HG02610 (cell line): ENCODE measurements around the gene OSBPL2.

Experiments used
- ATAC-seq: cut with Tn5 transposase; IDR thresholded peaks from one replicate; pipeline ENCODE4 v1.9.1; 2021; ENCODE audit warnings: mild to moderate bottlenecking, moderate library complexity; ENCODE audit not compliant: unreplicated experiment

OSBPL2 gene

GRCh38 chr20:62253398-62253797 lies 15.1 kb downstream of the OSBPL2 start:
- ATAC-seq, result no peak

- ATAC-seq, result no peak
These were observed 15.9 kb downstream of the OSBPL2 start for GRCh38 chr20:62254021-62254724.

GRCh38 chr20:62255976-62256375 lies 17.7 kb downstream of the OSBPL2 start:
- no peak for ATAC-seq

DNA sequence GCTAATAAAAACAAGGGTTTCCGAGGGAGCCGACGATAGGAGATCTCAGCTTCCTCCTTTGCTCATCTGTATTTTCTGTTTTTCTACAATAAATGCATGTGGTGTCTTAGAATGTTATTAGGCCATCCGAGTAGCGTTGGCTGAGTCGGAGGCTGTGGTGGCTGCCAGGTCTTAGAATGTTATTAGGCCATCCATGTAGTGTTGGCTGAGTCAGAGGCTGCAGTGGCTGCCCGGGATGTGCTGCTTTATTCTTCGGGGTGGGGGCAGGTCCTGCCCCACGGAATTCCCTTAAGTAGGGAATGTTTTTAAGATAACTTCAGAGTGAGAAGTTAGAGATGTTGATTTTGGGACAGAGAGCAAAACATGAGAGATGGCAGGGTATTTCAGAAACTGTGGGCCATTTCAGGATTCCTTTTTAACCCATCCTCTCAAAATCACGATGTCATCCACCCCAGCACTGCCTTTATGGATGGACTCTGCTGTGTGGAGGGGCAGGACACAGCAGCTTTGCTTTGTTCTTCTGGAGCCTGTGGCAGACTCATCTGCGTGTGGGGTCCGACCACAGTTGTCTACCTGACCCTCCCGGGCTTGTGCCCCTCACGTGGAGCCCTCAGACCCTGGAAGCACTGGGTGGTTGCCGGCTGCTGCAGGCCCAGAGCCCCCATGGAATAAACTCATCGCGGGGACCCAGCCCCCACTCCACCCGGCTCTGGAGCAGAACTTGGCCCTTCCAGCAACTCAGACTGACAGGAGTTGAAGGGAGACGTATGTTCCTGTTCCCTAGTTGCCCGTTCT lies 20.4 kb downstream of the OSBPL2 start:
- no peak for ATAC-seq

DNA sequence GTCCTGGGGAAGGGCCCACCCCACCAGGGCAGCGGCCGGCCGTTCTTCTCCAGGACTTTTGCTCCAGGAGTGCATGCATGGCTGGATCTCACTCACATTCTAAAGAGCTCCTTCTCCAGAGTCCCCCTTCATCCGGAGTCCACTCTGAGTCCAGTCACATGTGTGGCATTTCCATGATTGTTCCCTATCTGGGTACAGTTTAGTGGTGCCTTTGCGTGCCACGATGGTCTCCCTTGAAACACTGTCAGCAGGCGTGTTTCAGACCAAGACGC lies 20.9 kb downstream of the OSBPL2 start:
- no peak for ATAC-seq

DNA sequence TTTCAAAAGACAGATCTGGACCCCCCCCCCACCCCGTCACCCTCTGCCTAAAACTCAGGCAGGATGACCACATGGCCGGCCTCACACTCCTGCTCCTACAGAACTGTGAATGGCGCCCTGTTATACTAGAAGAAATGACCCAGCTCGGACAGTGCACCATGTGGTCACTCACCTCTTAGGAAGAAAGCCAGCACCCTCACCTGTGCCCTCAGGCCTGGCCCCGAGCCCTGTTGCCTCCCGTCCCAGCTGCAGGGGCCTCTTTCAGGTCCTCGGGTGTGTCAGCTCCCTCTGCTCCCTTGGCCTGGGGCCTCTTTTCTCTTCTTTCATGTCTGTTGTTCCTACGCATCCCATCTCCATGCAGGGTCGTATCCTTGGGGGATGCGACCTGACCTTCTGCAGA lies 23.7 kb downstream of the OSBPL2 start:
- ATAC-seq, result no peak

DNA sequence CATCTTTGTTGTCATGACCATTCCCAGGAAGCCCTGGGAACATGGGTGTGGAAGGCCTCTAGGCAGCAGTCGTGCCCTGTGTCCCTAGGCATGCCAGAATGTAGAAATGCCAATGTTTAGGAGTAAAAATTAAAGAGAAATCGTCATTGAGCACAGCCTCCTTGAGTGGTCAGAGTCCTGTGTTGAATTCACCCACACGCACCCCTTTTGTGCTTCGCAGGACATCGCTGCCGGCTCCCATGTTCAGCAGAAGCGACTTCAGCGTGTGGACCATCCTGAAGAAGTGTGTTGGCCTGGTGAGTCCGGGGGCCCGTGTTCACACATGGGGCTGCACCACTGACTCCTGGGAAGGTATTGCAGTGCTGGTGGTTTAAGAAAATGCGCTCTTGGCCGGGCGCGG lies 25.1 kb downstream of the OSBPL2 start:
- ATAC-seq, result no peak

DNA sequence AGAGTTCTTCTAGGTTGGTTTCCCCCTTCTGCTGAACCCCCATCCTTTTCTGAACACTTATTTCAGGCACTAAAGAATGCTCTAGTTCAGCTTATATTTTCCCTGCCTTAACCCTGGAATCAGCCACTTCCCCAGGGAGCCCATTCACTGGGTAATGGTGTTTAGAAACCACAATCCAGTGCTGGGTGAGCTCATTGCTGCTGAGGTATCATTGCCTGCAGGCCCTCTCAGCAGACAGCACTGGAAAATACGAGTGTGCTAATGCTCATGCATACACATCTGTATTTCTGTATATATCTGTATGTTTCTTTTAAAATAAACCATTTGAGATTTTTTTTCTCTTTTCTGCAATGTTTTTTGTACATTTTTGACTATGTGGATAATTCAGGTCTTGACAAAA lies 27.0 kb downstream of the OSBPL2 start:
- no peak for ATAC-seq

GRCh38 chr20:62266340-62266739 lies 28.0 kb downstream of the OSBPL2 start:
- no peak for ATAC-seq

- no peak for ATAC-seq
These were observed 28.5 kb downstream of the OSBPL2 start for GRCh38 chr20:62266851-62267250.

GRCh38 chr20:62267543-62267942 lies 29.2 kb downstream of the OSBPL2 start:
- no peak for ATAC-seq

- ATAC-seq, result no peak
These were observed 30.0 kb downstream of the OSBPL2 start for GRCh38 chr20:62268228-62268900.

DNA sequence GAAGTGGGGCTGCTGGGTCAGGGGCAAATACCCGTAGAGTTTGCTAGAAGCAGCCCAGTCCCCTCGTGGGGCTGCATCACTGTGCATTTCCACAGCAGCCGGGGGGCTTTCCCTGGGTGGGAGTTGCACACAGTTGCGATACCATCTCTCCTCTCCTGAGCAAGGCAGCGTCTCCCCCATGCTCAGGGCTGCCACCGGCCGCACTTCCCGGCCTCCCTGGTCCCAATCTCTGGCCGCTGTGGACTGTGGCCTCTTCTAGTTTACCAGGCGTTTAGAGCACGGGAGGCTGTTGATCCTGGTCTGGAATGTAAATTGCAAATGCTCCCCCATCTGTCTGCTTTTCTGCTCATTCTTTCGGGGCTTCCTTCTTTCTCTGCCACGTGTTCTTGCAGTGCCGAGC lies 31.1 kb downstream of the OSBPL2 start:
- no peak for ATAC-seq

DNA sequence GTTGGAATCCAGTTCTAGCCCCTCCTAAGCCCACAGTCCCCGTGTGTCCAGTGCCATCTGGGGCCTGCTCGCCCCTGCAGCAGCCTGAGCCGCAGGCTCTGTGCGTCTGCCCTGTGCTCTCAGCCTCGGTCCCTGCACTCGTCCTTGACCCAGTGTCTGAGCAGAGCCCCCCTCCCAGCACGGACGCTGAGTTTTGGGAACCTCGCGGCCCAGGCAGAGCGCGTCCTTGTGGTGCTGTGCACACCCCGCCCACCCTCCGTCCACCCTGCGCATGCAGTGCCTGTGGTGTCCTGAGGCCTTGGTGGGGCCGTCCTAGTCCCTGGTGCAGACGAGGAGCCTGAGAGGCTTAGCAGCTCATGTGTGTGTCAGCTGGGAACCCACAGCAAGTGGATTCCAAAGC lies 31.6 kb downstream of the OSBPL2 start:
- no peak for ATAC-seq

DNA sequence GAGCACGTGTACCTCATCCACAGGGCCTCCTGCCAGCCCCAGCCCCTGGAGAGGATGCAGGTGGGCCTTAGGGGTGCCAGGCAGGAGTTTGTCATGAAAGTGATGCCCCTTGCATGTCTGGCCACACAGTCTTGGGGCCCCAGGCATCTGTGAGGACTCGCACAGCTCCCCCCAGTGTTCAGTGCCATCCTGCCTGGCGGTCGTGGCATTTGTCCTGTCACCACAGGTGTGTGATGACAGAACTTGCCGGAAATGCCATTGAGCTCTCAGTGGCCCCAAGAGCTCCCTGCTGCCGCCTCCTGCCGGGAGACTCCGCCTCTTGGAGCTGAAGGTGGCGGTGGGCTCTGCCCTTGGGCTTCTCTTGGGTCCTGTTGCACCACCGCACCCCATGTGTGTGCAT lies 33.9 kb downstream of the OSBPL2 start:
- no peak for ATAC-seq

DNA sequence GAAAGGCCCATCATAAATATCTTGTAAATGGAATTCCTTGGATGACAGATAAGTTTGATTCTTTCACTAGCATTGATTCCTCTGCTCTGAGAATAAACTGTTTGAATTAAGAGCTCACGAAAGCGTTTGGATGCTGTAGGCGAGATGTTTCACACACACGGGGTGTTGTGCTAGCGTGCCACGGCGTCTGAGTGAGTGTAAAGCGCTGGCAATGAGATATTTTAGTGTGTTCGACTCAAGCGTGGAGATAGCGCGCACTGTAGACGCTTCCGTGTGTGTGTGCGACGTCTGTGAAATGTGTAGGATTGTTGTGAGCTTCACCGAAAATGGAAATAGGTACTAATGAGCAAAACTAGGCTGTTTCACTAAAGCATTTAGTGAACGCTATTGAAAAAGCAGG lies 35.1 kb downstream of the OSBPL2 start:
- no peak for ATAC-seq

GRCh38 chr20:62274332-62274950 lies 36.1 kb downstream of the OSBPL2 start:
- ATAC-seq, result no peak

- no peak for ATAC-seq
These were observed 36.9 kb downstream of the OSBPL2 start for GRCh38 chr20:62275219-62275618.

DNA sequence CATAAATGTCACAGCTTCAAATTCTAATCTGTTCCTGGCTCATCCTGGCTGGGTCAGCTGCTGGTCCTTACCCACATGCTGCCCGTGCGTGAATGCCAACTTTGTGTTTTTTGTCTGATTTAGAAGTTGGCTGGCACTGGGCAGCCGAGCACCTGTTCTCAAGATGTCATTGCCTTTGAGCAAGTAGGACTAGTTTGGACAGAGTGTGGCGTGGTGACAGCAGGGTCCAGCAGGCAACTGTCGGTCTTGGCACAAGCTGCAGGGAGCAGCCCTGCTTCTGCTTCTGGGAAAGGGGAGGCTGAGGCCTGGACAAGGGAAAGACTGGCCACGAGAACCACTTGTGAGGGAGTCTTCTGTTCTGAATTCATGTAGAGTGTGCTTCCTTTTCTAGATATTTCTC lies 38.1 kb downstream of the OSBPL2 start:
- ATAC-seq, result no peak

DNA sequence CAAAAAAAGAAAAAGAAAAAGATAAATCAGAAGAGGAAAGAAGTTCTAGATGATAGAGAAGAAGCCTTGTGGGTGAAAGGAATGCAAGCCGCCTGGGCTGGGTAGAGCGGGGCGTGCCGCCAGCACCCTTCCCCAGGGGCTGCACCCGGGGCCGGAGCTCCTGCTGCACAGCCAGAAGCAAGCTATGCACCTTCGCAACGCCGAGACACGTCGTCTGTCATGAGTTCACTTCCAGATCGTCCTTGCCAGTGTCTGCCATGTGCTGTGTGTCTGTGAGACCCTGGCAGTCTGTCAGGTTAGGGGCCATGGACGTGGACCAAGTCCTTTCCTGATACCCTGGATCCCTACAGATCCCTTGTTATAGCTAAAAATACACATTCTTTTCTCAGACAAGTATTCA lies 38.9 kb downstream of the OSBPL2 start:
- ATAC-seq, result no peak

GRCh38 chr20:62280303-62280702 lies 42.0 kb downstream of the OSBPL2 start:
- no peak for ATAC-seq
